ENCODE data around the gene TTC16. TPM values are rescaled to one million over a fixed set of nuclear protein-coding genes. Genes with fewer than 3 reads are reported as not detected.
A peak's percentile ranks its signal among the peaks of the same experiment; 100 is the strongest.
"Not testable (repeated sequence)": the region's sequence is repeated elsewhere in the genome, so short reads cannot be mapped to it uniquely, and the experiment has no call there.

The TTC16 gene
- total and polyA plus RNA-seq, 8 donors = 0.08 to 0.12 TPM; not detected in 6

GRCh38 chr9:127755061-127756060 lies 39.5 kb downstream of the TTC16 start:
- H3K27ac ChIP-seq = peak overlapping the region in 2 of 5 donors; percentile 8 to 18
- H3K4me1 ChIP-seq = peaks cover 10 to 24% (median 18%) of the 10 kb centered on the region in 4 donors
- peaks cover 8 to 65% (median 20%) of the 10 kb centered on the region in 3 donors for H3K27me3 ChIP-seq
- H3K9me3 ChIP-seq = no peaks in the 10 kb centered on the region
- H3K4me3 ChIP-seq = peak overlapping the region in 2 of 4 donors; percentile 11 to 16
- peak in 1 of 2 donors; percentile 80 for DNase-seq
- TF ChIP-seq CTCF (IDR thresholded peaks at IDR 0.05) (no peak), POLR2A (IDR thresholded peaks at IDR 0.05) (no peak), POLR2AphosphoS5 (IDR thresholded peaks at IDR 0.05) (no peak), EP300 (IDR thresholded peaks at IDR 0.05) (no peak)
- peaks cover 0 to 12% (median 8%) of the 10 kb centered on the region in 4 donors for H3K36me3 ChIP-seq
- intact Hi-C loops (cut with DNase I; ENCODE audit: low total_unique reads) = no loop called here
- 23 to 55% (median 34%) methylated on average over 18 to 61 of the region's 61 CpGs for WGBS, 5 donors

- no peak for DNase-seq
- Histone ChIP-seq H3K9me3 (no peaks in the 10 kb centered on the region), H3K27me3 (peaks cover 8 to 59% (median 20%) of the 10 kb centered on the region in 3 donors), H3K4me3 (no peak overlapping the region), H3K27ac (no peak overlapping the region), H3K4me1 (peaks cover 10 to 24% (median 18%) of the 10 kb centered on the region in 4 donors), H3K36me3 (peaks cover 0 to 5% (median 1%) of the 10 kb centered on the region in 4 donors)
- TF ChIP-seq EP300 (IDR thresholded peaks at IDR 0.05) (no peak), POLR2AphosphoS5 (IDR thresholded peaks at IDR 0.05) (no peak), CTCF (IDR thresholded peaks at IDR 0.05) (no peak), POLR2A (IDR thresholded peaks at IDR 0.05) (no peak)
- intact Hi-C loops (cut with DNase I; ENCODE audit: low total_unique reads) = no loop called here
- 85 to 94% (median 87%) methylated on average over 3 of the region's 3 CpGs for WGBS, 5 donors
These were observed 40.4 kb downstream of the TTC16 start for GRCh38 chr9:127756233-127756632.

DNA sequence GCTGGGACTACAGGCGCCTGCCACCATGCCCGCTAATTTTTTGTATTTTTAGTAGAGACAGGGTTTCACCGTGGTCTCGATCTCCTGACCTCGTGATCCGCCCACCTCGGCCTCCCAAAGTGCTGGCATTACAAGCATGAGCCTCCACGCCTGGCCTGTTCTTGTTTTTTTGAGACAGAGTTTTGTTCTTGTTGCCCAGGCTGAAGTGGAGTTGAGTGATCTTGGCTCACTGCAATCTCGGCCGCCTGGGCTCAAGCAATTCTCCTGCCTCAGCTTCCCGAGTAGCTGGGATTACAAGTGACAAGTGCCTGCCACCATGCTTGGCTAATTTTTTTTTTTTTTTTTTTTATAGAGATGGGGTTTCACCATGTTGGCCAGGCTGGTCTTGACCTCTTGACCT lies 40.9 kb downstream of the TTC16 start:
- H3K4me1 ChIP-seq = peaks cover 10 to 24% (median 18%) of the 10 kb centered on the region in 4 donors
- 78 to 87% (median 81%) methylated on average over 11 of the region's 11 CpGs for WGBS, 5 donors
- H3K4me3 ChIP-seq; H3K9me3 ChIP-seq; H3K36me3 ChIP-seq; H3K27ac ChIP-seq; intact Hi-C loops (cut with DNase I; ENCODE audit: low total_unique reads); DNase-seq: not testable (repeated sequence)
- peaks cover 8 to 60% (median 20%) of the 10 kb centered on the region in 3 donors for H3K27me3 ChIP-seq

GRCh38 chr9:127758843-127759242 lies 43.0 kb downstream of the TTC16 start:
- H3K4me1 ChIP-seq = peaks cover 10 to 29% (median 22%) of the 10 kb centered on the region in 4 donors
- peaks cover 0 to 4% (median 0%) of the 10 kb centered on the region in 4 donors for H3K36me3 ChIP-seq
- peaks cover 8 to 59% (median 17%) of the 10 kb centered on the region in 3 donors for H3K27me3 ChIP-seq
- 75 to 88% (median 80%) methylated on average over 5 of the region's 5 CpGs for WGBS, 5 donors
- DNase-seq = no peak
- intact Hi-C loops (cut with DNase I; ENCODE audit: low total_unique reads) = no loop called here
- no peak for TF ChIP-seq POLR2A (IDR thresholded peaks at IDR 0.05)
- no peak for TF ChIP-seq CTCF (IDR thresholded peaks at IDR 0.05)
- no peak for TF ChIP-seq POLR2AphosphoS5 (IDR thresholded peaks at IDR 0.05)
- no peak for TF ChIP-seq EP300 (IDR thresholded peaks at IDR 0.05)
- no peak overlapping the region for H3K4me3 ChIP-seq
- no peaks in the 10 kb centered on the region for H3K9me3 ChIP-seq
- no peak overlapping the region for H3K27ac ChIP-seq
